ENCODE results near the gene VIT.

GRCh38 chr2:36843838-36844237 is 147.3 kb downstream of the VIT start:
- TF ChIP-seq EP300 (IDR thresholded peaks at IDR 0.05) (no peak), CTCF (IDR thresholded peaks at IDR 0.05) (no peak)
